Brain microvascular endothelial cell (primary cell): ENCODE measurements around the gene CPA4.

Experiments used
- DNase-seq: peaks from one replicate; pipeline ENCODE4 v3.0.0-alpha.2; 2020
- H3K27ac ChIP-seq: fragments of 250-450 bp; sonication (Bioruptor Pico); 2 replicates; pipeline ENCODE4 v1.5.1; 2020; ENCODE audit warnings: mild to moderate bottlenecking, moderate library complexity
- H3K27me3 ChIP-seq: fragments of 250-450 bp; sonication (Bioruptor Pico); replicated peaks from 2 replicates; pipeline ENCODE4 v1.5.1; 2020; ENCODE audit warnings: mild to moderate bottlenecking
- H3K36me3 ChIP-seq: fragments of 250-450 bp; sonication (Bioruptor Pico); replicated peaks from 2 replicates; pipeline ENCODE4 v1.5.1; 2020; ENCODE audit warnings: mild to moderate bottlenecking
- H3K4me3 ChIP-seq: 2 replicates; pipeline ENCODE4 v1.5.1; 2011; ENCODE audit warnings: low read depth, mild to moderate bottlenecking, control low read depth, low read length, moderate library complexity
- in situ Hi-C: cut with HindIII; loops from 2 replicates; pipeline ENCODE4 v1.10.0; 2017; ENCODE audit warnings: low sequenced_read_pairs, low pct_ligation_motif_present
- TF ChIP-seq, protein P1 (sequence below): IDR thresholded peaks from 2 replicates; pipeline ENCODE4 v1.5.1; 2011; ENCODE audit warnings: low read depth, mild to moderate bottlenecking, moderate library complexity, low read length, control low read depth, inconsistent platforms; ENCODE audit errors: missing control alignments

CPA4 gene

GRCh38 chr7:130258494-130259078 lies 34.4 kb upstream of the CPA4 start:
- in situ Hi-C loops, result no loop called here
- Histone ChIP-seq H3K36me3 (no peaks in the 10 kb centered on the region), H3K4me3 (no peak overlapping the region), H3K27ac (no peak overlapping the region), H3K27me3 (no peaks in the 10 kb centered on the region)
- DNase-seq, result no peak
- TF ChIP-seq, protein P1, sequence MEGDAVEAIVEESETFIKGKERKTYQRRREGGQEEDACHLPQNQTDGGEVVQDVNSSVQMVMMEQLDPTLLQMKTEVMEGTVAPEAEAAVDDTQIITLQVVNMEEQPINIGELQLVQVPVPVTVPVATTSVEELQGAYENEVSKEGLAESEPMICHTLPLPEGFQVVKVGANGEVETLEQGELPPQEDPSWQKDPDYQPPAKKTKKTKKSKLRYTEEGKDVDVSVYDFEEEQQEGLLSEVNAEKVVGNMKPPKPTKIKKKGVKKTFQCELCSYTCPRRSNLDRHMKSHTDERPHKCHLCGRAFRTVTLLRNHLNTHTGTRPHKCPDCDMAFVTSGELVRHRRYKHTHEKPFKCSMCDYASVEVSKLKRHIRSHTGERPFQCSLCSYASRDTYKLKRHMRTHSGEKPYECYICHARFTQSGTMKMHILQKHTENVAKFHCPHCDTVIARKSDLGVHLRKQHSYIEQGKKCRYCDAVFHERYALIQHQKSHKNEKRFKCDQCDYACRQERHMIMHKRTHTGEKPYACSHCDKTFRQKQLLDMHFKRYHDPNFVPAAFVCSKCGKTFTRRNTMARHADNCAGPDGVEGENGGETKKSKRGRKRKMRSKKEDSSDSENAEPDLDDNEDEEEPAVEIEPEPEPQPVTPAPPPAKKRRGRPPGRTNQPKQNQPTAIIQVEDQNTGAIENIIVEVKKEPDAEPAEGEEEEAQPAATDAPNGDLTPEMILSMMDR, result no peak

DNA sequence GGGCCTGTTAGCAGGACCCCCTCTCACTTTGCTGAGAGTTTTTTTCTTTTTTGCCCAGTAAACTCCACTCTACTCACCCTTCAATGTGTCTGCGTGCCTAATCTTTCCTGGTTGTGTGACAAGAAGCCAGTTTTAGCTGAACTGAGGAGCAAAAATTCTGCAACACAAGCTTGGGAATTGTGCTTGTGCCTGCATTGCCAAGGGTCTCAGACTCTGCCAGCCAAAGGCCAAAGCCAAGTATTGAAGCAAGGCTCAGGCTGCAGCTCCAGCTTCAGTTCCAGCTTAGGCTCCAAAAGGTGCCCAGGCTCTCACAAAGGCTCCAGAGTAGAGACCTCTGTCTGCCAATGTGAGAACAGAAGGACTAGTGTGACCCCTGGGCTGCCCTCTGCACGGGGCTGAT lies 30.5 kb upstream of the CPA4 start:
- H3K36me3 ChIP-seq, result no peaks in the 10 kb centered on the region
- in situ Hi-C loops, result no loop called here
- H3K27ac ChIP-seq, result no peak overlapping the region
- no peak for DNase-seq
- no peak overlapping the region for H3K4me3 ChIP-seq
- TF ChIP-seq, protein P1, result no peak
- no peaks in the 10 kb centered on the region for H3K27me3 ChIP-seq

DNA sequence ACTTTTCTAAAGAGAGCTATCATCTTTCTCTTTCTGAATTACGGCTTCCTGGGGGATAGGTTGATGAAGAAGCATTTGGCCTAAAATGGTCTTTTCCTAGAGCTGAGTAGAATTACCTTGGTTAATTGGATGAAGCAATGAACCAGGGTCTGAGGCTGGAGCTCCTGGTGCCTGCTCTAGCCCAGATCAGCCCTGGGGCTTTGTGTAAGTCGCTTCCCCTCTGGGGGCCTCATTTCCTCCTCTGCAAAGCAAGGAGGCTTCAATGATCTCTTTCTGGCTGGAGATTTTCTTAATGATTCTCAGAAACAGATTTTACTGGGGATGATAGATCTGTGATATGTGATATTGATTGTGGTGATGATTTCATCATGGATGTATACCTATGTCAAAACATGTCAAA lies 29.8 kb upstream of the CPA4 start:
- TF ChIP-seq, protein P1, result no peak
- Histone ChIP-seq H3K4me3 (no peak overlapping the region), H3K27me3 (no peaks in the 10 kb centered on the region), H3K27ac (no peak overlapping the region), H3K36me3 (no peaks in the 10 kb centered on the region)
- DNase-seq, result no peak
- in situ Hi-C loops, result no loop called here

DNA sequence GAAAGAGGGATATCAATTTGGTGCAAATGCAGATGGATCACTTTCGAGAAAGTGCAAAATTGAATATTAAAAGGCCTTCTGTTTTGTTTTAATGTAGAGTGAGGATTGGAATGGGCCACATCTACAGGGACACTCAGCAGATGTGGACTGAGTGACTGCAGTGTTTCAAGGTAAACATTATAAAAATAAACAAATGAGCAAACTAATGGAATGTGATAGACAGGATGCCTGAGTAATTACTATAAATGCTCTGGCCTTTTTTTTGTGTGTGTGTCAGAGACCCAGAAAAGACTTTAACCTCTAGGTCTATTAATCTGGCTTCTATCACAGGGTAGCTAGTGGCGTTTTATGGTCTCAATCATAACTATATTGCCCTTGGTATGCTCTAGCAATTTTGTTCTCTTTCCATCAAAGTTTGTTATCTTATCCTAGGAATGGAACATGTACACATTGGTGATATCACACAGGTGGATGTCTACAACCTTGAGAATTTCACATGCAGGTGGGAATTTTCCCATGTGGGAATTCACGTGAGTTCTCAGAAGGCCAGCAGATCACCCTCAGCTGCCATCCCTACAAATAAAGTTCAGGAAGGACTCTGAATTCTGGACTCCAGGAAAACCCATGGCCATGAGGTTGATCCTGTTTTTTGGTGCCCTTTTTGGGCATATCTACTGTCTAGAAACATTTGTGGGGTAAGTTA lies 26.6 kb upstream of the CPA4 start, which contains the start of gene CPA2:
Gene CPA2 (plus strand): TSS at position 606 of the 703 bp plus-strand sequence. CDS start 19 bp downstream, at position 625.
- DNase-seq, result no peak
- TF ChIP-seq, protein P1, result no peak
- Histone ChIP-seq H3K36me3 (no peaks in the 10 kb centered on the region), H3K27ac (no peak within 1 kb of the TSS), H3K27me3 (no peaks in the 10 kb centered on the region), H3K4me3 (no peak within 1 kb of the TSS)
- in situ Hi-C loops, result no loop called here

- DNase-seq, result no peak
- TF ChIP-seq, protein P1, result no peak
- in situ Hi-C loops, result no loop called here
Observed at GRCh38 chr7:130266961-130267321, 26.0 kb upstream of the CPA4 start.

More at GRCh38 chr7:130266961-130267321, 26.0 kb upstream of the CPA4 start:
- no peaks in the 10 kb centered on the region for H3K27me3 ChIP-seq
- no peak overlapping the region for H3K4me3 ChIP-seq
- no peak overlapping the region for H3K27ac ChIP-seq
- H3K36me3 ChIP-seq, result no peaks in the 10 kb centered on the region
